HG03432 (cell line): ENCODE data around the gene ENAH.
"Not testable (repeated sequence)": the region's sequence is repeated elsewhere in the genome, so short reads cannot be mapped to it uniquely, and the experiment has no call there.

Experiments used
- ATAC-seq: cut with Tn5 transposase; IDR thresholded peaks from one replicate; pipeline ENCODE4 v1.9.1; 2021; ENCODE audit warnings: mild to moderate bottlenecking, moderate library complexity; ENCODE audit not compliant: unreplicated experiment

The ENAH gene

DNA sequence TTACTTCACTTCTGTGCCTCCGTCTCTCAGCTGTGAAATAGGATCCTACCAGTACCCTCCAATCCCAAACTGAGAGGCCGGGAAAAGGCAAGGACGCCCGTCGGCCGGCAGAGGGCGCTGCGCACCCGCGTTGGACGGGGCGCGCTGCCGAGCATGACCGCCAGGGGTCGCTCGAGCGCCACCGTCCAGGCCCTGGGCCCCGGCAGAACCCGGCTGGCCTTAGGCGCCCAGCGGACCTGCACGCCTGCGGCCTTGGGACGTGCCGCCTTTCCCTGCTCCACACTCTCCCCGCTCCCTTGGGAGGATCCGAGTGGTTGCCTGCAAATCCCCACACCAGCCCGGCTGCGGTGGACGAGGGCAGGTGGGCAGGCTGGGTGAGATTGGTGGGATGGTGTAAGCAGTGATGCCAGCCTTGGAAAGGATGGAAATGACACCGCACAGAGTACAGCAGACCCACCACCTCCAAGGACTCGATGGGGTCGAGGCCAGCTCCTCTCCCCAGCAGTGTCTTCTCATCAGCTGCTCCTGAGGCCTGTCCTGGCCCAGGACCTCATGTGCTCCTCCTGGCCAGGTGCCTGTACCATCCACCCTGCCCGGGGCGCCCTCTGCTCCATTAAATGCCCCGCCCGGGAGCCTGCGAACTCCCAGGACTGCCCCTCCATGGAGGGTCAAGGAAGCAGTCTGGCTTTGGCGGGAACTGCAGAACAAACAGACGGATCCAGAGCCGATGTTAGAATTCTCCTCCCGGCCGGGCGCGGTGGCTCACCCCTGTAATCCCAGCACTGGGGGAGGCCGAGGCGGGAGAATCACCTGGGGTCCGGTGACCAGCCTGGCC, 177.7 kb downstream of the ENAH start:
- ATAC-seq, result peak; percentile 75

- ATAC-seq, result no peak
Measured at GRCh38 chr1:225474439-225474985, 178.4 kb downstream of the ENAH start.

DNA sequence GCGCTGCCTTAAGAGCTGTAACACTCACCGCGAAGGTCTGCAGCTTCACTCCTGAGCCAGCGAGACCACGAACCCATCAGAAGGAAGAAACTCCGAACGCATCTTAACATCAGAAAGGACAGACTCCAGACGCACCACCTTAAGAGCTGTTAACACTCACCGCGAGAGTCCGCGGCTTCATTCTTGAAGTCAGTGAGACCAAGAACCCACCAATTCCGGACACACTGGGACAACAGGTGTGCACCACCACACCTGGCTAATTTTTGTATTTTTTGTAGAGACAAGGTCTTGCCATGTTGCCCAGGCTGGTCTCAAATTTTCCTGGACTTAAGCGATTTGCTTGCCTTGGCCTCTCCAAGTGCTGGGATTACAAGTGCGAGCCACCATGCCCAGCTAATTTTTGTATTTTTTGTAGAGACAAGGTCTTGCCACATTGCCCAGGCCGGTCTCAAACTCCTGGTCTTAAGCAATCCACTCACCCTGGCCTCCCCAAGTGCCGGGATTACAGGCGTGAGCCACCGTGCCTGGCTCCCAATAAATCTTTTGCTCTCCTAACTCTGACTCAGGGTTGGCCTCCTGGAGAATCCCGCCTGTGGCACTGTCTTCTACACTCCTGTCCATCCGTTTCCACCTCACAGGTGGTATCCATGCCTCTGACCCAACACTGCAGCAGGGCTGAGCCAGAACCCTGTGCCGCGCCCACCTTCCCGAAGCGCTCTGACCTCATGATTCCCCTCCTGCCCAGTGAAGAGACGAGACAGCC, 179.1 kb downstream of the ENAH start:
- ATAC-seq, result not testable (repeated sequence)

GRCh38 chr1:225473266-225473665, 179.7 kb downstream of the ENAH start:
- ATAC-seq, result not testable (repeated sequence)

GRCh38 chr1:225471453-225472301, 181.2 kb downstream of the ENAH start:
- no peak for ATAC-seq

- ATAC-seq, result no peak
Measured at GRCh38 chr1:225471109-225471452, 181.8 kb downstream of the ENAH start.

GRCh38 chr1:225470211-225471108, 182.5 kb downstream of the ENAH start:
- no peak for ATAC-seq

DNA sequence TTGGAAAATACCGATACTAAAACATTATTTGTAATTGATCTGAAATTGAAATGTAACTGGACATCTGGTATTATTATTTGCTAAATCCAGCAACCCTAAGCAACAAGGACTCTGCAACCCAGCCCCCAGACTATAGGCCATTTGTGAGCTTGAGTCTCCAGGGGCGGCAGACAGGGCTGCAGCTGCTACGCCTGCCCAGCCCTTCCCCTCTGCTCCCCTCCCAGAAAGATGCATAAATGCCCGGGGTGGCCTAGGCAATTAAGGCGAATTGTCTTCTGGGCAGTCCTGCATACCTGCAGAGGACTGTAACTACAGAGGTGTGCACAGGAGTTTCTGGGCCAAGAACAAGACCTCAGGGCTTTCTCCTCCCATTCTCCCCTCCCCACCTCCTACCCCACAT, 183.9 kb downstream of the ENAH start:
- ATAC-seq, result no peak

DNA sequence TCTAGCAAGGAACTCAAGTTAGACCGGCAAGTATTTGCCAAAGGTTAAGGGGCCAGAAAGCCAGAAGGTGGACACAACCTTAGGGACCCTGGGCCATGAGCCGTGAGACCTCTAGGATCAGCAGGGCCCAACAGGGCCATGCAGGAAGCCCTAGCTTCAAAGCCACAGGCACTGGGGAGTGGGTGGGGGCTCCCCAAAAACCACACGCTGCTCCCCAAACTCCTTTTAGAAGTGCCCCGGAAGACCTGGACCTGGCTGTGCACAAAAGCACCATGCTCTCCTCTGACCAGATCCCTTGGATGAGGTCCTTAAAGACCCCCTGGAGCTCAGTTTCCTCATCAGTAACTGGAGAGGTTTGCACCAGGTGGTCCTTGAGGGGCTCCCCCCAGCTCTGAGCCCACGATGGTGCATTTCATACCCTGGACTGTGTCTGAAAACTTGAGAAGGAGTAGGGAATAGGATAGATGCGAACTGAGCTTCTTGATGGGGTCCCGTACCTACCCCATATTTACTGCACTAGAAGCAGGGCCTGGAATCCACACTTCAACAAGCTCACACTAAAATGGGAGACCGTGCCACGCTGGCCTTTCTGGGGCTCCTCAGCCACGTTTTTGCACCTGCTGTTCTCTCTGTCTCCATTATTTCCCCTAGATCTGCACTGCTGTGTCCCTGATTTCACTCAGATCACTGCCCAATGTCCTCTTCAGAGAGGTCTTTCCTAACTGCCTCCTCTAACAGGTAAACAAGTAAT, 184.5 kb downstream of the ENAH start:
- ATAC-seq, result no peak

- ATAC-seq, result peak; percentile 96
Measured at GRCh38 chr1:225467193-225468020, 185.5 kb downstream of the ENAH start.

DNA sequence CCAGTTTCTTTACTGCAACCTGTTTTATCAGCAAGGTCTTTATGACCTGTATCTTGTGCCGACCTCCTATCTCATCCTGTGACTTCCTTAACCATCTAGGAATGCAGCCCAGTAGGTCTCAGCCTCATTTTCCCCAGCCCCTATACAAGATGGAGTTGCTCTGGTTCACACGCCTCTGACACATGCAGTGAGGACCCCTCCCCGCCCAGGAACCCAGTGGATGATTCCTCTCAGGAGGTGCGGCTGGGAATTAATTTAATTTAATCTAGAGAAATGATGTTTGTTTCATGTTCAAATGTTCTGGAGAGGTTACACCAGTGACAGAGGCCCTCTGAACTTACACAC, 186.1 kb downstream of the ENAH start:
- ATAC-seq, result no peak

DNA sequence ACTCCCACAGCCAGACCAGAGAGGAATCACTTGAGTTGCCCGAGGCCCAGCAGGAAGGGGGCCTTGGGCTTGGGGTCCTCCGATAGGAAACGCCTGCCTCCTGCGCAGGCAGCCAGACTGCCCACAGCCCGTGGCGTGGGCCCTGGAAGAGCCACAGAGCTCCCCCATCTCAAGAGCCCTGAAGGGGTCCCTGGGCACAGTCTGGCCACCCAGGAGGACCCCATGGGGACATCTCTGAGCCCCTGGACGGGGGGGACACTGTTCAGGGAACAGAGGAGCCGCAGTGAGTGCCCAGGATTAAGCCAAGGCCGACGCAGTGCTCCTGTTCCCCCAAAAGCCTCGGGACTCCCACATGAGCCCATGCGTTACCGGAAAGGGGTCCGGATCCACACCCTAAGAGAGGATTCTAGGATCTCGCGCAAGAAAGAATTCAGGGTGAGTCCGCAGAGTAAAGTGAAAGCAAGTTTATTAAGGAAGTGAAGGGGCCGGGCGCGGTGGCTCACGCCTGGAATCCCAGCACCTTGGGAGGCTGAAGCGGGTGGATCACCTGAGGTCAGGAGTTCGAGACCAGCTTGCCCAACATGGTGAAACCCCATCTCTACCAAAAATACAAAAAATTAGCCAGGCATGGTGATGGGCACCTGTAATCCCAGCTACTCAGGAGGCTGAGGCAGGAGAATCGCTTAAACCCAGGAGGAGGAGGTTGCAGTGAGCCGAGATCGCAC, 187.0 kb downstream of the ENAH start:
- no peak for ATAC-seq

- ATAC-seq, result no peak
Measured at GRCh38 chr1:225464851-225465792, 187.8 kb downstream of the ENAH start.

DNA sequence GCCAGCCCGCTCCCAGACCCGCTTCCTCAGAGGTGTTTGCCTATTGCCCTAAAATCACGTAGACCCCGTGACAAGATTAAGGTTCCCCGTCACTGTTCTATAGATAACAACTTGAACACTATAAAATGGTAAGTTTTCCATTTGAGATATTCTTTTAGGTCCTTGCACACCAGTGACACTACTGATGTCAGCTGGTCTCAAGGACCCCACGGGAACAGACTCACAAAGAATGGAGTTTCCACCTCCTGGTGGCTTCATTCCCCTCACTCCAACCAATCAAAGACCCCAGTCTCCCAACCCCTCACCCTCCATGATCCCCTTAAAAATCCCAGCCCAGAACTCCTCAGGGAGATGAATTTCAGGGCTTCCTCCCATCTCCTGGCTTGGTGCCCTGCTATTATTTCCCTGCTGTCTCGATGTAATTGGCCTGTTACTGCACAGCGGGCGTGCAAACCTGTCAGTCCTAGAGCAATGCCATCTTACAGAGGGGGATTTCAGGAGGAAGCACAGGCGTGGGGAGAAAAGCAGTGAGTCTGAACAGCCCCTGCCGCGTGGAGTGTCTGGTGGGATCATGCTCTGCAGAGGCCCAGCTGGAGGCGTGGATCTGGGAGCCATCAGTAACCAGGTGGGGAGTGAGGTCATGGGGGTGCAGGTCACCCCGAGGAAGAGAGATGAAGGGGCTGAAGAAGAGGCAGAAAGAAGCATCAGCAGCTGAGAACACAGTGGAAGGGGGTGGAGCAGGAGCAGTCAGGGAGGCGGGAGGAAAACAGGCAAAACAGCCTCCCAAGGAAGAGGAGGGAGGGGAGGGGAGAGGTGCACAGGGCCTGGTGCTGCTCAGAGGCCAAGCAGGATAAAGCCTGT, 190.0 kb downstream of the ENAH start:
- no peak for ATAC-seq

GRCh38 chr1:225462429-225462713, 190.6 kb downstream of the ENAH start:
- no peak for ATAC-seq
